NCI-H345 treated with DMSO at 0.1 percent for 48 hours (cell line): ENCODE data around the gene USP5.

Experiments
- DNase-seq: peaks from one replicate; lab custom pipeline; 2025; ENCODE audit not compliant: unreplicated experiment; lab: John Stamatoyannopoulos, UW

Gene USP5

GRCh38 chr12:6825398-6826124, 26.4 kb upstream of the USP5 start:
- peak; percentile 42 for DNase-seq

DNA sequence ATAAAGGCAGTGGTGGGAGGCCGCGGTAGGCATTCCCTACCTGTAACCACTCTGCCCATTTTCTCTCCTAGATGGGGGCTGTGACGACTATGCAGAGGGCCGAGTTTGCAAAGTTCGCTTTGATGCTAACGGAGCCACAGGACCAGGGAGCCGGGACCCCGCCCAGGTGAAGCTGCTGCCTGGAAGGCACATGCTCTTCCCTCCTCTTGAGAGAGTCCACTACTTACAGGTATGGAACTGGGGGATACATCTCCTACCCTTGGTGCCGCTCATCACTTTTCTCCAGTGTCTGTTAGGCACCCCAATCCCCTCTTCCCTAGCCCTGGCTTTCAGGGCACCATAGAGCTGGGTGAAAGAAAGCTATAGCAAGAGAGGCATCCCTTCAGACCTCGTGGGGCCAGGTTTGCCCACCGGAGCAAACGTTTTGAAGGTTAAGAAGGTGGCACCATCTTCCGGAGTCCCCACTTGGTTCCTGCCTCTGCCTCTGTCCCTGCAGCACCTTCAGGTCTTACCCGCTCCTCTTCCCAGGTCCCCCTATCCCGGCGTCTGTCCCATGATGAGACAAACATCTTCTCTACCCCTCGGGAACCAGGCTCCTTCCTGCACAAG, 25.7 kb upstream of the USP5 start:
- DNase-seq, result no peak

DNA sequence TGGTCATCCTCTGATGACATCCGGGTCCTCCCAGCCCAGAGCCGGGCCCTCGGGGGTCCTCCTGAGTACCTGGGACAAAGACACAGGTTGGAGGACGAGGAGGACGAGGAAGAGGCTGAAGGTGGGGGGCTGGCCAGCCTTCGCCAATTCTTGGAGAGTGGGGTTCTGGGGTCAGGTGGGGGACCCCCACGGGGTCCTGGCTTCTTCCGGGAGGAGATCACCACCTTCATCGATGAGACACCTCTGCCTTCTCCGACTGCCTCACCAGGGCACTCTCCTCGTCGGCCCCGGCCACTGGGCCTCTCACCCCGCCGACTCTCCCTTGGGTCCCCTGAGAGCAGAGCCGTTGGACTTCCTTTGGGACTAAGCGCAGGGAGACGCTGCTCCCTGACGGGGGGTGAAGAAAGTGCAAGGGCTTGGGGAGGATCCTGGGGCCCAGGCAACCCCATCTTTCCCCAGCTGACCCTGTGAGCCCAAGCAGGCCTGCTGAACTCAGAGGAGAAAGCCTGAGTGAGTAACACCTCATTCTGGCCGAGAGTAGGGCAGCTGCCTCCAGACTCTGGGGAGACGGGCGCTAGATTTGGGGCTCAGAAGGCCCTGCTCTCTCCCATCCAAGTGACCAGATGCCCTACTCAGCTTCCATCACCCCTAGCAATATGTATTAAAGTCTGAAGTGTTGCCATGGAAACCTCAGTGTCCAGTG, 25.1 kb upstream of the USP5 start:
- no peak for DNase-seq

DNA sequence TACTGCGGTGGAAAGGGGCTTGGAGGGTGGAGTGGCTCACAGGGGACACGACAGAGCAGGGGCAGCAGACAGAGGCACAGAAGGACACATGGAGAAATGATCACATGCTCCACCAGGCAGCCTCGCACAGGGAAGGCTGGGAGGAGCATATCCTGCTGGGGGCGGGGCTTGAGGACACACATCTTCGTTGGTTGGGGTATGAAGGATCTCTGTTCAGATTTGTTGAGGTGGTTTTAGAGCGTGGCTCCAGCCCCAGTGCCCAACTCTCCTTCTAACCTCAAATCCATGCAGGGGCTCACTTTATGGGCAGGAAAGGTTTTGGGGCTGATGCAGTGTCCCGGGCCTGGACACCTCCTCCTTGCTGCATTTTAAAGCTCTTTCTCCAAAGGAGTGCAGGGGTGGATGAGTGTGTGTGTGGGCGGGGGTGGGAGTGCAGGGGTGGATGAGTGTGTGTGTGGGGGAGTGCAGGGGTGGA, 24.5 kb upstream of the USP5 start:
- peak; percentile 65 for DNase-seq

DNA sequence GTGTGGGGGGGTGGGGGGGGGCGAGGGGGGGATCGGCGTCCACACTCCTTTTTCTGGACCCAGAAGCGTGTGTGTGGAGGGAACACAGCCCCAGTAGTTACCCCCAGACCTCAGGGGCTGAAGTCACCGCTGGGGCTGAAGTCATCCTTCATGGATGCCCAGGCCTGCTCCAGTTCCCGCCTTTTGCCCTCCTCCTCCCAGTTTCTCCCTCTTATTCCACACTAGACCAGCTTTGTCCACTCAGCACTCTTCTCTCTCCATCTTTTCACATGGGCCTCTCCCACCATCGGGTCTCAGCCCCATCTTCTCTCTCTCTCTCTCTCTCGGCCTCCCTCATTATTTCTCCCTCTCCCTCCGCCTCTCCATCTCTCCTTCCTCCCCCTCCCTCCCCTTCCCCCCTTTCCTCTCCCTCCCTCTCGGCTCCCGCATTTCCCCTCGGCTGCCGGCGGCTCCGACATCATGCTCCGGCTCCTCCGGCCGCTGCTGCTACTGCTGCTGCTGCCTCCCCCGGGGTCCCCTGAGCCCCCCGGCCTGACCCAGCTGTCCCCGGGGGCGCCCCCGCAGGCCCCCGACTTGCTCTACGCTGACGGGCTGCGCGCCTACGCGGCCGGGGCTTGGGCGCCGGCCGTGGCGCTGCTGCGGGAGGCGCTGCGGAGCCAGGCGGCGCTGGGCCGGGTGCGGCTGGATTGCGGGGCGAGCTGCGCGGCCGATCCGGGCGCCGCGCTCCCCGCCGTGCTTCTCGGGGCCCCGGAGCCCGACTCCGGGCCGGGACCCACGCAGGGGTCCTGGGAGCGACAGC, 23.8 kb upstream of the USP5 start, which contains the start of gene P3H3:
Gene P3H3, plus strand, starts transcription at position 426 of the 799 bp plus-strand sequence. Its CDS starts 34 bp downstream, at position 460.
- peak; percentile 13 for DNase-seq

- DNase-seq, result peak; percentile 6
Observed at GRCh38 chr12:6828781-6829535, 23.0 kb upstream of the USP5 start.

GRCh38 chr12:6829536-6830220, 22.3 kb upstream of the USP5 start:
- DNase-seq, result no peak

- DNase-seq, result no peak
Observed at GRCh38 chr12:6830286-6830890, 21.6 kb upstream of the USP5 start.

DNA sequence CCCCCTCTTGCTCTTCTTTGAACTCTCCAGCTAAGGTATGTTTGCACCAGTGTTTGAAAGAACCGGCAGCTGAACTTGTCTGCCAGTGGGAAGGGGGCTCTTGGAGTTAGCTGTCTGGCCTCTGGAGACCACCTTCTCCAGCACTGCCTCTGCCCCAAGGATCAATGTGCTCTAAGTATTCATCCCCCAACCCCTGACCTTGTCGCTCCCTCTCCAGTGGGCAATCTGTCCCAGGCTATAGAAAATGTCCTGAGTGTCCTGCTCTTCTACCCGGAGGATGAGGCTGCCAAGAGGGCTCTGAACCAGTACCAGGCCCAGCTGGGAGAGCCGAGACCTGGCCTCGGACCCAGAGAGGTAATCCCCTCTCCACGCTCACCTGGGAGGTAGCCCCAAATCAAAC, 21.0 kb upstream of the USP5 start:
- DNase-seq, result no peak

- no peak for DNase-seq
Observed at GRCh38 chr12:6831450-6831995, 20.4 kb upstream of the USP5 start.

DNA sequence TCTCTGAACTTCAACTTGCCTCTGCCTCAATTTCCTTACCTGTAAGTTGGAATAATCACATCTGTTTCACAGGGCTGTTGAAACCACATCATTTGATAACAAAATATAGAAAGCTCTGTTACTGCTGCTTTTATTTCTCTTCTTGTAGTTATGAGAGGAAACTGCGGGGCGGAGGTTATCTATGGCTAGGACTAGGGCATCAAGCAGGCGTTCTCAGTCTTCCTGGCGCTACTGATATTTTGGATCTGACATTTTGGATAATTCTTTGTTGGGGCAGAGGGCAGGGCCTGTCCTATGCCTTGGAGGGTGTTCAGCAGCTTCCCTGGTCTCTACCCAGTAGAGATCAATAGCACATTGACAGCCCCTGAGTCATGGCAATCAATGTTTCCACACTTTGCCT, 19.8 kb upstream of the USP5 start:
- DNase-seq, result no peak

- DNase-seq, result no peak
Observed at GRCh38 chr12:6833189-6833890, 18.6 kb upstream of the USP5 start.

DNA sequence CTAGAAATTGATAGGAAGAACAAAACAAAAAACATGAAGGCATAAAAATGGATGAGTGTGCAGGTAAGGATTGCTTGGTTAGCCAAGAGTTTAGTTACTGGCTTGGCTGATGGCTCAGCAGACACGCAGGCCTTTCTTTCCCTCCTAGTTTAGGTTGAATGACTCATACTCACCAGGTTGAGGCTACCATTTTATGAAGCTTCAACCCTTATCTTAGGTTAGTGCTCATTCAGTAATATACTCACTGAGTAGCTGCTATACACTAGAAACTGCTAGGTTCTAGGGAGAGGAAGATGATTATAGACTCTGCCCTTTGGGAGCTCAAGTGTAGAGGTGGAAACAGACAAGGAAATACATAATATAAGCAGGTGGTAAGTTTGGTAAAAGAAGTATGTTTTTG, 17.7 kb upstream of the USP5 start:
- DNase-seq, result no peak

GRCh38 chr12:6834873-6835272, 17.1 kb upstream of the USP5 start:
- DNase-seq, result no peak

- no peak for DNase-seq
Observed at GRCh38 chr12:6836851-6837250, 15.1 kb upstream of the USP5 start.

DNA sequence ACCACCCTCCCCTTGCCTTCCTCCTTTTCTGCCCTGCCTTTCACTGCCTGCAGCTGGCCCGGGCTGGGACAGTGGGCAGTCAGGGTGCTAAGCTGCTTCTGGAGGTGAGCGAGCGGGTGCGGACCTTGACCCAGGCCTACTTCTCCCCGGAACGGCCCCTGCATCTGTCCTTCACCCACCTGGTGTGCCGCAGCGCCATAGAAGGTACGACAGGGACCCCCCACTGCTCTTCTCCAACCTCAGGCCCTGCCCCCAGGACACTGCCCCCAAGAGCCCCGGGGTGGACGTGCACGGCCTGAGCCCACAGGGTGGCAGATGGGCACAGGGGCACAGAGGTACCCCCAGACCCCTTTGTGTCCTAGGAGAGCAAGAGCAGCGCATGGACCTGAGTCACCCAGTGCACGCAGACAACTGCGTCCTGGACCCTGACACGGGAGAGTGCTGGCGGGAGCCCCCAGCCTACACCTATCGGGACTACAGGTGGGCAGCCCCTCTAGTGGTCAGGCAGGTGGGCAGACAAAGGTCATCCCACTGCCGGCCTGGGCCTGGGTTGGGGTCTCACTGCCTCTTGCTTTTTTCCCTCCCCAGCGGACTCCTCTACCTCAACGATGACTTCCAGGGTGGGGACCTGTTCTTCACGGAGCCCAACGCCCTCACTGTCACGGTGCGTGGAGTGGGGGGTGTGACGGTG, 14.4 kb upstream of the USP5 start:
- DNase-seq, result no peak

- no peak for DNase-seq
Observed at GRCh38 chr12:6838854-6839253, 13.1 kb upstream of the USP5 start.
